Panc1 (cell line): ENCODE results near the gene SDF4.

Experiments
- POLR2AphosphoS5 ChIP-seq: IDR thresholded peaks from 2 replicates; pipeline ENCODE4 v1.6.1; 2012; ENCODE audit warnings: mild to moderate bottlenecking, low read depth, low read length, moderate library complexity
- TF ChIP-seq, protein P1 (sequence below): fragments of 450-650 bp; IDR thresholded peaks from 2 replicates; pipeline ENCODE4 v1.5.1; 2017; ENCODE audit warnings: mild to moderate bottlenecking

GRCh38 chr1:1232796-1233566, 1.2 kb upstream of the SDF4 start:
- TF ChIP-seq, protein P1, sequence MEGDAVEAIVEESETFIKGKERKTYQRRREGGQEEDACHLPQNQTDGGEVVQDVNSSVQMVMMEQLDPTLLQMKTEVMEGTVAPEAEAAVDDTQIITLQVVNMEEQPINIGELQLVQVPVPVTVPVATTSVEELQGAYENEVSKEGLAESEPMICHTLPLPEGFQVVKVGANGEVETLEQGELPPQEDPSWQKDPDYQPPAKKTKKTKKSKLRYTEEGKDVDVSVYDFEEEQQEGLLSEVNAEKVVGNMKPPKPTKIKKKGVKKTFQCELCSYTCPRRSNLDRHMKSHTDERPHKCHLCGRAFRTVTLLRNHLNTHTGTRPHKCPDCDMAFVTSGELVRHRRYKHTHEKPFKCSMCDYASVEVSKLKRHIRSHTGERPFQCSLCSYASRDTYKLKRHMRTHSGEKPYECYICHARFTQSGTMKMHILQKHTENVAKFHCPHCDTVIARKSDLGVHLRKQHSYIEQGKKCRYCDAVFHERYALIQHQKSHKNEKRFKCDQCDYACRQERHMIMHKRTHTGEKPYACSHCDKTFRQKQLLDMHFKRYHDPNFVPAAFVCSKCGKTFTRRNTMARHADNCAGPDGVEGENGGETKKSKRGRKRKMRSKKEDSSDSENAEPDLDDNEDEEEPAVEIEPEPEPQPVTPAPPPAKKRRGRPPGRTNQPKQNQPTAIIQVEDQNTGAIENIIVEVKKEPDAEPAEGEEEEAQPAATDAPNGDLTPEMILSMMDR: no peak
- TF ChIP-seq POLR2AphosphoS5: no peak
